Fibroblast of mammary gland (primary cell): ENCODE results near the gene SPTB.

Experiments
- DNase-seq: peaks from one replicate; pipeline ENCODE4 v3.0.0-alpha.2; 2010; ENCODE audit warnings: low read depth
- H3K4me3 ChIP-seq: 2 replicates; pipeline ENCODE4 v1.5.1; 2011; ENCODE audit warnings: low read depth, mild to moderate bottlenecking, low read length, moderate library complexity; ENCODE audit not compliant: control insufficient read depth
- TF ChIP-seq, protein P1 (sequence below): conservative IDR thresholded peaks from 2 replicates; pipeline ENCODE4 v1.5.1; 2011; ENCODE audit warnings: low read depth, low read length, inconsistent platforms; ENCODE audit not compliant: control insufficient read depth, insufficient read depth

Gene SPTB

DNA sequence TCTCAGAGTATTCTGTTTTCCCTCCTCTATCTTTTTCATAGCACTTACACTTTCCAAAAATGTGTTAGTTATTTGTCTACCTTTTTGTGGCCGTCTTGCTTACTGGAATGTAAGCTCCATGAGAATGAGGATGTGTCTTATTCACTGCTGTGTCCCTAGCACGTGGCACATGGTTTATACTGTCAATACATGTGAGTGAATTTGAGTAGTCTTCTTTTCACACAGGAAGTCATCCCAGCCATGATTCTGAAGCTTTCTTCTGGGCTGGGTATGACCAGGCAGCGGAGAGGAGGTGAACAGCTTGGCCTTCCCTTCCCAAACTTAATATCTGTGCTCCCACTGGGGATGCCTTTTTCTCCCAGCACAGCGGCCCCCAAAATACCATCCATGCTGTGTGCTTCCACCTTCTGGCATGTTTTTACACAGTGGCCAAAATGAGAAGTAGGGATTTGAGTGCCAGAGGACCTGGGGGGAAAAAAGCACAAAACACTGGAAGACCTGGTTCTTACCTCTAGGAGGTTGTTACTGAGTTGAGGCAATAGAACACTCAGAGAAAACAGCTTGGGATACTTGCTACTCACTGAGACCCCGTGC lies 165.2 kb downstream of the SPTB start:
- DNase-seq, result no peak
- TF ChIP-seq, protein P1, sequence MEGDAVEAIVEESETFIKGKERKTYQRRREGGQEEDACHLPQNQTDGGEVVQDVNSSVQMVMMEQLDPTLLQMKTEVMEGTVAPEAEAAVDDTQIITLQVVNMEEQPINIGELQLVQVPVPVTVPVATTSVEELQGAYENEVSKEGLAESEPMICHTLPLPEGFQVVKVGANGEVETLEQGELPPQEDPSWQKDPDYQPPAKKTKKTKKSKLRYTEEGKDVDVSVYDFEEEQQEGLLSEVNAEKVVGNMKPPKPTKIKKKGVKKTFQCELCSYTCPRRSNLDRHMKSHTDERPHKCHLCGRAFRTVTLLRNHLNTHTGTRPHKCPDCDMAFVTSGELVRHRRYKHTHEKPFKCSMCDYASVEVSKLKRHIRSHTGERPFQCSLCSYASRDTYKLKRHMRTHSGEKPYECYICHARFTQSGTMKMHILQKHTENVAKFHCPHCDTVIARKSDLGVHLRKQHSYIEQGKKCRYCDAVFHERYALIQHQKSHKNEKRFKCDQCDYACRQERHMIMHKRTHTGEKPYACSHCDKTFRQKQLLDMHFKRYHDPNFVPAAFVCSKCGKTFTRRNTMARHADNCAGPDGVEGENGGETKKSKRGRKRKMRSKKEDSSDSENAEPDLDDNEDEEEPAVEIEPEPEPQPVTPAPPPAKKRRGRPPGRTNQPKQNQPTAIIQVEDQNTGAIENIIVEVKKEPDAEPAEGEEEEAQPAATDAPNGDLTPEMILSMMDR, result no peak
- no peak overlapping the region for H3K4me3 ChIP-seq

DNA sequence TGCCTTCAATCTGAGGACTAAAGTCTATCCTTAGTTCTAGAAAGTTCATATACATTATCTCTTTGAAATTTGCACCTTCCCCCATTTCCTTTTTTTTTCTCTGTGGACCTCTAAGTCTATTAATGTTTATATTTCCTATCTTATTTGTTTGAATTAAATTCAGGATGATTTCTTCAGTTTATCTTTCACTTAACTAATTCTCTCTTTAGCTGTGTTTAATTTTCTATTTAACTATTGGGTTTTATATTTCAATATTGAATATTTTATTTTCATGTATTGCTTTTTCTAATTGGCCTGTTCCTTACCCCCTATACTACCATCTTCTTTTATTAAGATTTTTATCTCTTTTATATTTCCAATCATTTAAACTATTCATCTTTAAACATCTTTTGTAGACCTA lies 166.0 kb downstream of the SPTB start:
- DNase-seq, result no peak
- no peak overlapping the region for H3K4me3 ChIP-seq
- TF ChIP-seq, protein P1, result no peak

DNA sequence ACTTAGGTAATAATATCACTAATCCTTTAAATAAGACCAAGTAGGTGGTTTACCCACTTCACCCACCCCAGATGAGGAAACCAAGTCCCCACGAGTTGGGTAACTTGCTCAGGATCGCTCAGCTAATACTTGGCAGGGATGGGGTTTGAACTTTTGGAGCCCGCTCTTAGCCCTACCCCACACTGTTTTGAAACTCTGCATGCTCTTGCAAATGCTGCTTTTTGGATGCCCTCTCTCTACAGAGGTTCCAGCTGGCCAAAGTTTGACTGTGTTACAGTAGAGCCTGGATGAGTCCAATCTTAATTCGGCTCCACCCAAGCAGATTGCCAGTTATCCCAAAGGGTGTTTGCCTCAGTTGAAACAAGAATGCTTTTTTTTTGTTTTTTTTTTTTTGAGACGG lies 168.7 kb downstream of the SPTB start:
- no peak for DNase-seq

DNA sequence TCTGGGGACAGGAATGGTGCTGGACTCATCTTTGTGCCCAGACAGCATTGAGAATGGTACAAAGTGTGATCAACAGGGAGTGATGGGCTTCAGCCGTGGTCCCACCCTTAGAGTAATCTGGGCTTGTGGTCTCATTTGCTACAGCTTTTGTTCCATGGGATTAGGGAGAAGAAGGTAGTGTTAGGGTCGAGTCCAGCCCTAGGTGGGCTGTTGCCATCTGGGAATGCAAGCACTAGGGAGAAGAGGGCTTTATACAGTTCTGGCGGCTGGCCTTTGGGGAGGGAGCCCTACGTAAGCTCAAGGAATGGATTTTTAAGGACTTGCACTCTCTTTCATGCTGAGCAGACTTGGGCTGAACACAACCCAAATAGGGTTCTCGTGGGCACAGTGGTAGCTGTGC lies 170.6 kb downstream of the SPTB start:
- TF ChIP-seq, protein P1, result no peak
- DNase-seq, result no peak
- no peak overlapping the region for H3K4me3 ChIP-seq

More for the DNA sequence above, 168.7 kb downstream of the SPTB start:
- H3K4me3 ChIP-seq, result no peak overlapping the region
- TF ChIP-seq, protein P1, result no peak

DNA sequence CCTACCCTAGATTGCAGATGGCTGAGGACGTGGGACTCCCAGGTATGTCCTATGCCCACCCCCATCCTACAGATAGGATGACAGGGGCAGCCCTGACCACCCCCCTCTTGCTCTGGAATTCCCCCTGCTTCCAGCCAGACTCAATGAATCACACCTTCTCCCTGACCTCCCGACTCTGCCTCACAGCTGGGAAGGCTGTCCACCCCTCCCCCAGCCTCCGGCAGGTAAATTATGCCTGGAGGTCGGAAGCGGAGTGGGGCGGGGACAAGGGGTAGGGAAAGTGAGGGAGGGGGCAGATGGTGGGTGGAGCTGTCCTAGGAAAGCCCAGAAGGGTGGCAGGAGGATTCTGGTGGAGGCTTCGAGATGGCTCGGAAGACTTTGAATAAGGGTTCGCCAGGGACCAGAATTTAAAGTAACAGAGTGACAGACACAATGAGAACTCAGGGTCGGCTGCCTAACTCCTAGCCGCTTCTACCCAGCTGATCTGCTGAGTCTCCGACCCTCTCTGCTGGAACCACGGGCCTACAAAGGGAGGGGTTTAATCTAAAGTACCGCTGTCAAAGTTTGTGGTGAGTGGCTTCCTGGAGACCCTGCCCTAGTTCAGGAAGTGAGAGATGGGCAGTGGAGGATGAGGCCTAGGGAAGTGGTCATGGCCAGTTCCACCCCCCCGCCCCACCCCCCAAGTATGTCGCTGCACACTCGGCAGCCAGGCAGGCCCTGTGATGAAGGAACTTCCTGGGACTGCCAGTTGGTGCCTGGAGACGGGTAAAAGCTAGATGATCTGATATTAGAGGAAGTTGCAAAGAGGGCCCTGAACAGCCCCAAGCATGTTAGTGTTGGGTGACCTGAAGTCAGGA lies 171.3 kb downstream of the SPTB start:
- no peak overlapping the region for H3K4me3 ChIP-seq
- DNase-seq, result peak; percentile 9
- TF ChIP-seq, protein P1, result no peak

DNA sequence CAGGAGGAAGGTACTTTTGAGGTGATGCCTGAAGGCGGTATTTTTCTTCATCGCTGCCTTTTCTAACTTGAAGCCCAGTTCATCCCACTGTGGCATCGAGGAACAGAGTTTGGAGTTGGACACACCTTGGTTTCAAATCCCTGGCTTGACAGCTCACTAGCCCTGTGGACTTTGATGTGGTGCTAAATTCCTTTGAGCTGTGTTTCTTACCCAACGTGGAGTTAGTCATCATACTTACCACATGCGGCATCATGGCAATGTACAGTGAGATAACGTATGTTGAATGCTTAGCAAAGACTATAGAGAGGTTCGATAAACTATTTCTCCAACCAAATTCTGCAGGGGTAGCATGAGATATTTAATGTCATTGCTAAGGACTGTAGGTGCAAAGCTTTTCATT lies 172.0 kb downstream of the SPTB start:
- DNase-seq, result peak; percentile 85
- TF ChIP-seq, protein P1, result no peak

More for the DNA sequence above, 172.0 kb downstream of the SPTB start:
- H3K4me3 ChIP-seq, result no peak overlapping the region
